Measurements from ENCODE around the gene AGBL3.

Gene AGBL3

GRCh38 chr7:135100856-135101255 is 114.5 kb downstream of the AGBL3 start:
- TF ChIP-seq CTCF (conservative IDR thresholded peaks at IDR 0.05; ENCODE audit: control insufficient read depth, insufficient read depth, low read depth, low read length), result no peak
- peak; percentile 17 for DNase-seq (ENCODE audit: low read depth)
- H3K4me3 ChIP-seq (ENCODE audit: control insufficient read depth, low read depth, low read length), result no peak overlapping the region

- no peak for TF ChIP-seq CTCF (conservative IDR thresholded peaks at IDR 0.05; ENCODE audit: control insufficient read depth, insufficient read depth, low read depth, low read length)
- no peak overlapping the region for H3K4me3 ChIP-seq (ENCODE audit: control insufficient read depth, low read depth, low read length)
- no peak for DNase-seq (ENCODE audit: low read depth)
Observed at GRCh38 chr7:135102372-135102771, 116.1 kb downstream of the AGBL3 start.

- TF ChIP-seq CTCF (conservative IDR thresholded peaks at IDR 0.05; ENCODE audit: control insufficient read depth, insufficient read depth, low read depth, low read length), result no peak
- H3K4me3 ChIP-seq (ENCODE audit: control insufficient read depth, low read depth, low read length), result no peak overlapping the region
- DNase-seq (ENCODE audit: low read depth), result no peak
Observed at GRCh38 chr7:135109562-135109961, 123.3 kb downstream of the AGBL3 start.

- no peak overlapping the region for H3K4me3 ChIP-seq (ENCODE audit: control insufficient read depth, low read depth, low read length)
- TF ChIP-seq CTCF (conservative IDR thresholded peaks at IDR 0.05; ENCODE audit: control insufficient read depth, insufficient read depth, low read depth, low read length), result no peak
- DNase-seq (ENCODE audit: low read depth), result no peak
Observed at GRCh38 chr7:135109976-135110375, 123.7 kb downstream of the AGBL3 start.

GRCh38 chr7:135111379-135111778 is 125.1 kb downstream of the AGBL3 start:
- no peak for TF ChIP-seq CTCF (conservative IDR thresholded peaks at IDR 0.05; ENCODE audit: control insufficient read depth, insufficient read depth, low read depth, low read length)

GRCh38 chr7:135114622-135115021 is 128.3 kb downstream of the AGBL3 start:
- DNase-seq (ENCODE audit: low read depth), result no peak
- no peak overlapping the region for H3K4me3 ChIP-seq (ENCODE audit: control insufficient read depth, low read depth, low read length)
- no peak for TF ChIP-seq CTCF (conservative IDR thresholded peaks at IDR 0.05; ENCODE audit: control insufficient read depth, insufficient read depth, low read depth, low read length)

More at GRCh38 chr7:135111379-135111778, 125.1 kb downstream of the AGBL3 start:
- DNase-seq (ENCODE audit: low read depth), result peak; percentile 43
- H3K4me3 ChIP-seq (ENCODE audit: control insufficient read depth, low read depth, low read length), result no peak overlapping the region

- no peak for DNase-seq (ENCODE audit: low read depth)
- H3K4me3 ChIP-seq (ENCODE audit: control insufficient read depth, low read depth, low read length), result no peak overlapping the region
- TF ChIP-seq CTCF (conservative IDR thresholded peaks at IDR 0.05; ENCODE audit: control insufficient read depth, insufficient read depth, low read depth, low read length), result no peak
Observed at GRCh38 chr7:135117096-135117495, 130.8 kb downstream of the AGBL3 start.
